Uterus (tissue), 2 donors: Measurements from ENCODE around the gene ATP6V1E1.

Source experiments
- CTCF ChIP-seq, 4 experiments: fragments of 200-600 bp in 2 of 4; fragments of 450-650 bp in 2 of 4; sonication (generic) in 2 of 4; IDR thresholded peaks; one replicate each; pipeline ENCODE4 v1.5.1; 2016 to 2019; ENCODE audit warnings: antibody characterized with exemption in 4 of 4, mild to moderate bottlenecking in 2 of 4, moderate library complexity in 1 of 4
- POLR2A ChIP-seq, 2 donors: fragments of 450-650 bp; IDR thresholded peaks; one replicate each; pipeline ENCODE4 v1.6.1; 2016; ENCODE audit warnings: antibody characterized with exemption in 2 of 2, mild to moderate bottlenecking in 1 of 2, moderate library complexity in 1 of 2

DNA sequence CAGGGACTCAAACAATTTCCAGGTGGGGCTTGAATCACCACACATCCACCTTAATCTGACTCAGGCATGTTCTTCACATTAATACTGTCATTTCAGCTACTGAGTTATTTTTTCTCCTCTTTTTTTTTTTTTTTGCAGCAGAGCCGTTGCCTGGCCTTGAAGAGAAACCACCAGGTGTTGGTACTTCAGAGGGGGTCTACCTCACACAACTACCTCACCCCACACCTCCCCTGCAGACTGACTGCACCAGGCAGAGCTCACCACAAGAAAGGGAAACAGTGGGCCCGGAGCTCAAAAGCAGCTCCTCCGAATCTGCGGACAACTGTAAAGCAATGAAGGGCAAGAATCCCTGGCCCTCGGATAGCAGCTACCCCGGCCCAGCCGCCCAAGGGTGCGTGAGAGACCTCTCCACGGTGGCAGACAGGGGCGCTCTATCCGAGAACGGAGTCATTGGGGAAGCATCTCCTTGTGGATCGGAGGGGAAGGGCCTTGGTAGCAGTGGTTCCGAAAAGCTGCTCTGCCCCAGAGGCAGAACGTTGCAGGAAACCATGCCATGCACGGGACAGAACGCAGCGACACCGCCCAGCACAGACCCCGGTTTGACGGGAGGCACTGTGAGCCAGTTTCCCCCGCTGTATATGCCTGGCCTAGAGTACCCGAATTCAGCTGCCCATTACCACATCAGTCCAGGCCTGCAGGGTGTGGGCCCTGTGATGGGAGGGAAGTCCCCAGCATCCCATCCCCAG is 80.4 kb downstream of the ATP6V1E1 start:
- TF ChIP-seq CTCF (IDR thresholded peaks at IDR 0.05) (no peak), POLR2A (IDR thresholded peaks at IDR 0.05) (no peak)
